ENCODE data around the gene DLGAP4.

Gene DLGAP4

GRCh38 chr20:36372666-36373065 is 66.5 kb downstream of the DLGAP4 start:
- Histone ChIP-seq H3K4me3 (ENCODE audit: insufficient read depth in 1 of 2, low read depth in 1 of 2, low read length in 2 of 2) (no peak overlapping the region), H3K79me1 (replicated peaks; ENCODE audit: low read length, poor library complexity, severe bottlenecking) (no peaks in the 10 kb centered on the region), H3K23ac (ENCODE audit: low read length in 2 of 2) (no peak overlapping the region), H4K8ac (ENCODE audit: low read length) (no peak overlapping the region), H3K4me2 (ENCODE audit: low read length, poor library complexity, severe bottlenecking) (no peak overlapping the region), H2BK5ac (ENCODE audit: low read depth, low read length, poor library complexity, severe bottlenecking) (no peak overlapping the region), H2BK12ac (ENCODE audit: low read length in 2 of 2) (no peak overlapping the region), H3K27me3 (ENCODE audit: control insufficient read depth in 1 of 2, insufficient read depth in 1 of 2, low read length in 2 of 2) (peaks cover 48 to 82% of the 10 kb centered on the region in 2 experiments), H2AK5ac (ENCODE audit: low read length, severe bottlenecking) (no peak overlapping the region), H3K4me1 (ENCODE audit: control insufficient read depth, insufficient read depth, low read depth, low read length) (no peaks in the 10 kb centered on the region), H3K27ac (ENCODE audit: low read length, poor library complexity, severe bottlenecking) (no peak overlapping the region), H2BK15ac (ENCODE audit: low read depth, poor library complexity, severe bottlenecking) (no peak overlapping the region), H3K14ac (ENCODE audit: low read length in 2 of 2) (no peak overlapping the region), H2BK120ac (ENCODE audit: low read depth, low read length) (no peak overlapping the region), H2AFZ (ENCODE audit: low read depth, low read length) (no peak overlapping the region), H3K18ac (ENCODE audit: low read depth in 1 of 2, low read length in 2 of 2) (no peak overlapping the region), H3K4ac (ENCODE audit: low read depth in 1 of 2, low read length in 2 of 2) (no peak overlapping the region), H3K9me3 (ENCODE audit: control insufficient read depth, low read length) (no peaks in the 10 kb centered on the region), H3K36me3 (ENCODE audit: control insufficient read depth in 1 of 2, insufficient read depth in 2 of 2, low read depth in 1 of 2, low read length in 2 of 2) (no peaks in the 10 kb centered on the region), H4K91ac (ENCODE audit: low read length) (no peak overlapping the region), H3K9ac (ENCODE audit: low read length) (no peak overlapping the region)
- WGBS = 81% methylated on average over 6 of the region's 7 CpGs
- DNase-seq = no peak

DNA sequence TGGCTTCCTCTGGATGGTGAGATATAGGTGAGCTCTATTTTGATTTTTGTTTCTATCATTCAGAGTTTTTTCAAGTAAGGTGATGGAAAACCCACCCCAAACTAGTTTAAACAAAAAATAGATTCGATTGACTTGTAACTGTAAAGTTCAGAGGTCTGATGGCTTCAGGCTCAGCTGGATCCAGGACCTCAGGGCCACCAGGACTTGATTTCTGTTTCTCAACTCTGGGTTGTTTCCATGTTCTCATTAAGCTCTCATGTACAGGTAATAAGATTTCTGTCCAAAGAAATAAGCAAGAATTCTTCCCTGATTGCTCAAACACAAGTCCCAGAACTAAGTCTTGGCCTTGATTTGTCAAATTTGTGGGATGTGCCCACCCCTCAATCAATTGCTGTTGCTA is 67.0 kb downstream of the DLGAP4 start:
- H4K91ac ChIP-seq (ENCODE audit: low read length) = no peak overlapping the region
- no peak overlapping the region for H2AFZ ChIP-seq (ENCODE audit: low read depth, low read length)
- no peak overlapping the region for H2BK120ac ChIP-seq (ENCODE audit: low read depth, low read length)
- H3K9me3 ChIP-seq (ENCODE audit: control insufficient read depth, low read length) = no peaks in the 10 kb centered on the region
- no peak for DNase-seq
- no peaks in the 10 kb centered on the region for H3K79me1 ChIP-seq (replicated peaks; ENCODE audit: low read length, poor library complexity, severe bottlenecking)
- WGBS = 59% methylated on average over 1 of the region's 1 CpG
- no peaks in the 10 kb centered on the region for H3K4me1 ChIP-seq (ENCODE audit: control insufficient read depth, insufficient read depth, low read depth, low read length)
- no peak overlapping the region for H3K4ac ChIP-seq (ENCODE audit: low read depth in 1 of 2, low read length in 2 of 2)
- H2BK12ac ChIP-seq (ENCODE audit: low read length in 2 of 2) = no peak overlapping the region
- no peak overlapping the region for H3K4me2 ChIP-seq (ENCODE audit: low read length, poor library complexity, severe bottlenecking)
- no peak overlapping the region for H3K27ac ChIP-seq (ENCODE audit: low read length, poor library complexity, severe bottlenecking)
- H3K18ac ChIP-seq (ENCODE audit: low read depth in 1 of 2, low read length in 2 of 2) = no peak overlapping the region
- no peak overlapping the region for H2BK15ac ChIP-seq (ENCODE audit: low read depth, poor library complexity, severe bottlenecking)
- no peak overlapping the region for H3K23ac ChIP-seq (ENCODE audit: low read length in 2 of 2)
- no peak overlapping the region for H4K8ac ChIP-seq (ENCODE audit: low read length)
- H2AK5ac ChIP-seq (ENCODE audit: low read length, severe bottlenecking) = no peak overlapping the region
- H3K36me3 ChIP-seq (ENCODE audit: control insufficient read depth in 1 of 2, insufficient read depth in 2 of 2, low read depth in 1 of 2, low read length in 2 of 2) = no peaks in the 10 kb centered on the region
- no peak overlapping the region for H3K4me3 ChIP-seq (ENCODE audit: insufficient read depth in 1 of 2, low read depth in 1 of 2, low read length in 2 of 2)
- no peak overlapping the region for H3K14ac ChIP-seq (ENCODE audit: low read length in 2 of 2)
- H3K9ac ChIP-seq (ENCODE audit: low read length) = no peak overlapping the region
- H2BK5ac ChIP-seq (ENCODE audit: low read depth, low read length, poor library complexity, severe bottlenecking) = no peak overlapping the region
- peaks cover 46 to 82% of the 10 kb centered on the region in 2 experiments for H3K27me3 ChIP-seq (ENCODE audit: control insufficient read depth in 1 of 2, insufficient read depth in 1 of 2, low read length in 2 of 2)

- Histone ChIP-seq H2BK12ac (ENCODE audit: low read length in 2 of 2) (no peak overlapping the region), H3K23ac (ENCODE audit: low read length in 2 of 2) (no peak overlapping the region), H2AFZ (ENCODE audit: low read depth, low read length) (no peak overlapping the region), H3K27me3 (ENCODE audit: control insufficient read depth in 1 of 2, insufficient read depth in 1 of 2, low read length in 2 of 2) (peaks cover 48 to 84% of the 10 kb centered on the region in 2 experiments), H3K14ac (ENCODE audit: low read length in 2 of 2) (no peak overlapping the region), H3K27ac (ENCODE audit: low read length, poor library complexity, severe bottlenecking) (no peak overlapping the region), H2AK5ac (ENCODE audit: low read length, severe bottlenecking) (no peak overlapping the region), H4K8ac (ENCODE audit: low read length) (no peak overlapping the region), H3K79me1 (replicated peaks; ENCODE audit: low read length, poor library complexity, severe bottlenecking) (no peaks in the 10 kb centered on the region), H3K18ac (ENCODE audit: low read depth in 1 of 2, low read length in 2 of 2) (no peak overlapping the region), H4K91ac (ENCODE audit: low read length) (no peak overlapping the region), H3K36me3 (ENCODE audit: control insufficient read depth in 1 of 2, insufficient read depth in 2 of 2, low read depth in 1 of 2, low read length in 2 of 2) (no peaks in the 10 kb centered on the region), H2BK120ac (ENCODE audit: low read depth, low read length) (no peak overlapping the region), H3K4me1 (ENCODE audit: control insufficient read depth, insufficient read depth, low read depth, low read length) (no peaks in the 10 kb centered on the region), H3K9ac (ENCODE audit: low read length) (no peak overlapping the region), H3K4me3 (ENCODE audit: insufficient read depth in 1 of 2, low read depth in 1 of 2, low read length in 2 of 2) (no peak overlapping the region), H2BK5ac (ENCODE audit: low read depth, low read length, poor library complexity, severe bottlenecking) (no peak overlapping the region), H3K9me3 (ENCODE audit: control insufficient read depth, low read length) (no peaks in the 10 kb centered on the region), H3K4me2 (ENCODE audit: low read length, poor library complexity, severe bottlenecking) (no peak overlapping the region), H2BK15ac (ENCODE audit: low read depth, poor library complexity, severe bottlenecking) (no peak overlapping the region), H3K4ac (ENCODE audit: low read depth in 1 of 2, low read length in 2 of 2) (no peak overlapping the region)
- WGBS = 60% methylated on average over 4 of the region's 4 CpGs
- DNase-seq = no peak
Observed at GRCh38 chr20:36374995-36375394, 68.9 kb downstream of the DLGAP4 start.

GRCh38 chr20:36377348-36378326 is 71.5 kb downstream of the DLGAP4 start:
- peaks cover 6% of the 10 kb centered on the region for H3K9me3 ChIP-seq (ENCODE audit: control insufficient read depth, low read length)
- no peak overlapping the region for H2BK15ac ChIP-seq (ENCODE audit: low read depth, poor library complexity, severe bottlenecking)
- no peak overlapping the region for H3K27ac ChIP-seq (ENCODE audit: low read length, poor library complexity, severe bottlenecking)
- H2AK5ac ChIP-seq (ENCODE audit: low read length, severe bottlenecking) = no peak overlapping the region
- no peak overlapping the region for H2BK5ac ChIP-seq (ENCODE audit: low read depth, low read length, poor library complexity, severe bottlenecking)
- H2BK120ac ChIP-seq (ENCODE audit: low read depth, low read length) = no peak overlapping the region
- H3K36me3 ChIP-seq (ENCODE audit: control insufficient read depth in 1 of 2, insufficient read depth in 2 of 2, low read depth in 1 of 2, low read length in 2 of 2) = no peaks in the 10 kb centered on the region
- H3K9ac ChIP-seq (ENCODE audit: low read length) = no peak overlapping the region
- no peak overlapping the region for H3K4me2 ChIP-seq (ENCODE audit: low read length, poor library complexity, severe bottlenecking)
- no peaks in the 10 kb centered on the region for H3K79me1 ChIP-seq (replicated peaks; ENCODE audit: low read length, poor library complexity, severe bottlenecking)
- H3K4ac ChIP-seq (ENCODE audit: low read depth in 1 of 2, low read length in 2 of 2) = no peak overlapping the region
- H2AFZ ChIP-seq (ENCODE audit: low read depth, low read length) = no peak overlapping the region
- no peak overlapping the region for H4K91ac ChIP-seq (ENCODE audit: low read length)
- H3K27me3 ChIP-seq (ENCODE audit: control insufficient read depth in 1 of 2, insufficient read depth in 1 of 2, low read length in 2 of 2) = peaks cover 64 to 77% of the 10 kb centered on the region in 2 experiments
- 81% methylated on average over 21 of the region's 22 CpGs for WGBS
- H3K4me3 ChIP-seq (ENCODE audit: insufficient read depth in 1 of 2, low read depth in 1 of 2, low read length in 2 of 2) = no peak overlapping the region
- no peaks in the 10 kb centered on the region for H3K4me1 ChIP-seq (ENCODE audit: control insufficient read depth, insufficient read depth, low read depth, low read length)
- no peak overlapping the region for H4K8ac ChIP-seq (ENCODE audit: low read length)
- H2BK12ac ChIP-seq (ENCODE audit: low read length in 2 of 2) = no peak overlapping the region
- H3K23ac ChIP-seq (ENCODE audit: low read length in 2 of 2) = no peak overlapping the region
- no peak for DNase-seq
- no peak overlapping the region for H3K18ac ChIP-seq (ENCODE audit: low read depth in 1 of 2, low read length in 2 of 2)
- H3K14ac ChIP-seq (ENCODE audit: low read length in 2 of 2) = no peak overlapping the region
